ENCODE data around the gene CDKAL1. TPM values are rescaled to one million over a fixed set of nuclear protein-coding genes. Genes with fewer than 3 reads are reported as not detected.

CDKAL1 gene
- total and polyA plus RNA-seq, 4 donors: 2.0 to 12.9 (median 6.7) TPM

DNA sequence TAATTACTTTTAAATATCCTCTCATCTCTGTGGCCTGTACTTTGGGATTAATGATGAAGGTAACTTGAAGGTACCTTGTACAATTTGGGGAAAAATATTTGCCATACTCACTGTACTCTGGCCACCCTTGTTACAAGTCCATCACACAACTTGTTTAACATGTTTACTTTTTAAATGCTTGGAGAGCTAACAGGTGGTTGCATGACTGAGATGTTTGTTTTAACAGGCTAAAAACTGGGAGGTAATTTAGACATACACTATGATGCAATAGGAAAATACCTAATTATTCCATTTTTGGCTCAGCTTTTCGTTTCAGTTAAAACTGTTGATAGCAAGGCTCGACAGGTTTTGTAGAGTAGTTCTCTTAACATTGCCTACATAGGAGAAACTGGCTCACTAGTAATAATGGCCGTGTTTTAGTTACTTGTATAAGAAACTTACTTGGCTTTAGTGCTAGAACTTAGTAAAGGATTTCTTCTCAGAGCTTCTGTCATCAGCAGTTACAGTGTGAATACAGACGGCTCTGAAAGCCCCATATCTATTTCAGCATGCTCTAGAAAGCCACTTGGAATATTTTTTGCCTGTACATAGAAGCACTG is 569.5 kb downstream of the CDKAL1 start:
- DNase-seq (ENCODE audit: low spot score): no peak
- H3K9ac ChIP-seq (ENCODE audit: low read depth in 1 of 2, low read length in 2 of 2): no peak overlapping the region
- TF ChIP-seq RAD21 (IDR thresholded peaks at IDR 0.05) (peak in 1 of 2 donors; percentile 32), HNF4A (conservative IDR thresholded peaks at IDR 0.05) (peak; percentile 29 to 51), GABPA (IDR thresholded peaks at IDR 0.05 in 1 of 2, conservative IDR thresholded peaks at IDR 0.05 in 1 of 2) (no peak), FOXA2 (IDR thresholded peaks at IDR 0.05) (peak; percentile 79), MAX (IDR thresholded peaks at IDR 0.05) (peak; percentile 25), HNF4G (IDR thresholded peaks at IDR 0.05) (no peak), JUND (IDR thresholded peaks at IDR 0.05) (peak in 1 of 2 donors; percentile 40), YY1 (IDR thresholded peaks at IDR 0.05) (peak; percentile 32), SP1 (IDR thresholded peaks at IDR 0.05) (peak; percentile 13), TAF1 (conservative IDR thresholded peaks at IDR 0.05) (no peak), REST (IDR thresholded peaks at IDR 0.05) (no peak), CTCF (IDR thresholded peaks at IDR 0.05; ENCODE audit: low read depth, low read length, missing input control) (no peak), FOXA1 (IDR thresholded peaks at IDR 0.05) (peak; percentile 46), RXRA (IDR thresholded peaks at IDR 0.05) (peak in 1 of 2 donors; percentile 54), NR2F2 (IDR thresholded peaks at IDR 0.05) (no peak), ZBTB33 (IDR thresholded peaks at IDR 0.05) (no peak), EGR1 (IDR thresholded peaks at IDR 0.05; ENCODE audit: low read depth in 2 of 2) (no peak), ATF3 (IDR thresholded peaks at IDR 0.05) (peak; percentile 22)
- no peak overlapping the region for H3K27ac ChIP-seq (ENCODE audit: low read depth in 1 of 2, low read length in 2 of 2)
- no peak overlapping the region for H3K4me3 ChIP-seq (ENCODE audit: low read depth in 1 of 3, low read length in 3 of 3)
- H3K4me1 ChIP-seq (ENCODE audit: control insufficient read depth in 4 of 4, insufficient read depth in 4 of 4, low read length in 3 of 4): peaks cover 3 to 19% (median 8%) of the 10 kb centered on the region in 4 donors
- 45% methylated on average over 4 of the region's 4 CpGs for WGBS
- no peaks in the 10 kb centered on the region for H3K36me3 ChIP-seq (ENCODE audit: control insufficient read depth in 4 of 4, insufficient read depth in 3 of 4, low read depth in 1 of 4, low read length in 3 of 4)
- H3K27me3 ChIP-seq (ENCODE audit: control insufficient read depth in 4 of 4, insufficient read depth in 4 of 4, low read length in 3 of 4): no peaks in the 10 kb centered on the region
- H3K9me3 ChIP-seq (ENCODE audit: control insufficient read depth in 4 of 4, low read length in 3 of 4): no peaks in the 10 kb centered on the region

Data from liver (tissue), 9 donors.